Activated CD8-positive, alpha-beta memory T cell treated with anti-CD3 and anti-CD28 coated beads for 24 hours (primary cell): ENCODE data around the gene ICA1L.

Experiments
- DNase-seq: peaks from one replicate; pipeline ENCODE4 v3.0.0-alpha.2; 2020

The ICA1L gene

DNA sequence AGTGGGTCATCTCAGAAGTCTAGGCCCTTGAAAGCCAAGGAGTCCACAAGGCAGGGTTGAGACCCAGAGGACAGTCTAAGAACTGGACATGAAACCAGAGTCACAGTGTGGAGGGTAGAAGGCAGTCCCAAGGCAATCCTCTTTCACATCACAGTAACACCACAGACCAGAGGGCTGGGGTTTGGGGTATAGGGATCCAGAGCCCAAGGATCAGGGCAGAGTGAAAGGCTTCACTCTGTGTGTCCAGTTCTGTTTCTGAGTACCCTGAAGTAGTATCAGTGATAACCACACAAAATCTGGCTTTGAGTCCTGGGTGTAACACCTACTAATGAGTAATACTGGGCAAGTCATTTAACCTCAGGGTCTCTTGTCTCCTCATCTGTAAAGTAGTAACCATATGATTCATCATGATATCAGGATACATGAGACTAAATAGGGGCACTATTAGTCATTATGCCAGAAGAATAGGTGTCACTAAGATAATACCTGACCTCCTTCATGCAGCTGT, 91.0 kb downstream of the ICA1L start:
- no peak for DNase-seq

DNA sequence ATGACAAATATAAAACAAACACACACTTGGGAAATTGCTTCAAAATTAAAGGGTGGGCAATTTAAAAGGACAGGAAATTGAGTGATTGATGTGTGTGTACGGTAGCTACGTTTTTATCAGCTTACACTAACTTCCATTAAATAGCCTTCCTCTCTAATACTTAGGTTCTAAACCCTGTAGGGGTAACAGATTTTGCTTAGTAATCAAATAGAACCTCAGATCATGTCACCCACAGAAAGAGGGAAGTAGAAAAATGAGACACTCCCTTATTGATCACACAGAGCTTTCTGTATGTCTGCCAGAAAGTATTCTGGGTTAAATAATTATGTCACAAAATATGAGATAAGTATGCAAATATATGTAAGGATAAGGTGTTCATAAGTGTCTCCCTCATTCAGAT, 93.3 kb downstream of the ICA1L start:
- no peak for DNase-seq

DNA sequence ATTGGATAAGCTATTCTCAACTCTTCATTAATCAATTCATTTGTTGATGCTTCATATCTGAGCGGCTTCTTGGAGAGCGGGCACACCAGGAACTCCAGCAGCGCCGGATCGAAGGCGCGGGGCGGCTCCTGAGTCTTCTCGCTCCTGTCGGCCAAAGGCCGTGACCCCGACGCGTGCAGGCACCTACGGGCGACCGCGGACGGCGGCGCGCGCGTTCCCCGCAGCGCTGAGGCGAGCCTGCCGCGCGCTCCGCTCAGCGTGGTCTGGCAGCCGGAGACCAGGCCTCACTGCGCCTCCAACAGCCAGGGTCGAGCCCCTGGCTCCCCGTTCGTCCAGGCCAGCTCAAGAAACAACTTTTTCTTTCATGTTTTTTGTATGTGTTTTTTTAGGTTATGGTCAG, 97.5 kb downstream of the ICA1L start:
- no peak for DNase-seq

DNA sequence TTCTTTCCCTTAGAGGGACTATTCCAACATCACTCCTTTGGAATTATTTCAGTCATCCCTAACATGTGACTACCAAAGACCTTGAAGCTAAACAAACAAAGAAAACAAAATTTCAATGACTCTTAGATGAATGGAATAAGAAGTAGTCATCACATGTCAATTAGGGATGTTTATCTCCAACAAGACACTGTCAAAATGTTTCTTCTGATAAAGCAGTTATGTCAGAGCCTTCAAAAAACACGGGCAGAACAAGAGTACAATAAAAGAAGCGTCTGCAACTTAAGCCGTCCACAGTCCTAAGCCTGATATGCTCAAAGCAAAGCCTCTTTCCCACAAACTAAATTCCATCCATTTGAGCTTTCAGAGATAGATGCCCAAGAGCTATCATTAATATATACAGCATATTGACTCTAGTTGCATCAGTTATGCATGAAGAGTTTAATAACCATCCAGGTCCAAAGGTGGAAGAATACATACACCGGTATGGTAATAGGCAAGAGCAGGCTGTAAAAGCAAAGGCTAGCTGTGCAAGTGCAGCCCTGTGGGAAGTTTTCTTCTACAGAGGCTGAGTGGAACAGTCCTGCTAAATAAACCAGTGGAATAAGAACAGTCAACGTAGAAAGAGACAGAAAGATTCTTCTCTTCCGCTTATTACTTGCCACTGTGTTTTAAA, 98.1 kb downstream of the ICA1L start:
- no peak for DNase-seq

- DNase-seq: no peak
Measured at GRCh38 chr2:202771741-202772460, 99.7 kb downstream of the ICA1L start.

GRCh38 chr2:202771336-202771735, 100.2 kb downstream of the ICA1L start:
- no peak for DNase-seq

DNA sequence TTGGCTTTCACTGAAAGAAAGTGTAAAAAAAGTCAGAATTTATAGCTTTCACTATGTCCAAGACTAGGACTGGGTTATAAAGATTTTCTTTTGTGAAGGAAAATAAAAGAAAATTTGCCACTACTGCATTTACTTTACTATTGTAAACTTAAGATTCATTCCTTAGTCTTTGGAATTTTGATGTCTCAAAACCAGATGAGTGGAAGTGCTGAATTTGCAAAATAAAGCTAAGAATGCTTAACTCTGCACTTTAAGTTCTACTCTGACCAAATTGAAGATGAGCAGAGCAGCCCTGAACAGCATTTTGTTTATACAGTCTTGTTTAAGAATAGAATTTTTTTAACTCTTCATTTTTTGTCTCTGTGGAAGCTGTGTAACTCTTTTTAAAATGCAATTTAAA, 102.4 kb downstream of the ICA1L start:
- DNase-seq: no peak

DNA sequence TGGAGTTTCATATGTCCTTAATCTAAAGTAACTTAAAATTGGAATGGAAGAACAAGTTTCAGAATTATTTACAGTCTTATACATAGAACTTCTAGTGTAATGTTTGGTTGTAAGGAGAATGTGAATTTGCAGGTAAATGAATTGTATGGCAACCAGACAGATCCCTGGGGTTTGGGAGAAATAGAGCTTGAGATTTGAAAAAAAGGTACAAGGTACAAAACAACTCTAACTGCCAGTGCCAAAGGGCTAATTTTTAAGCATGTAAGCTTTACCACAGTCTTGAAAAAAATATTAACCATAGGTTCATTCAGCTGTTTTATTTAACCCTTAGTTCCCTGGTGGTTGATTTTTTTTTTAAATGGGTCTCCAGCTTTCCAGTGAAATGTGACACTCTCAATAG, 103.3 kb downstream of the ICA1L start:
- no peak for DNase-seq

GRCh38 chr2:202765436-202765835, 106.1 kb downstream of the ICA1L start:
- no peak for DNase-seq

DNA sequence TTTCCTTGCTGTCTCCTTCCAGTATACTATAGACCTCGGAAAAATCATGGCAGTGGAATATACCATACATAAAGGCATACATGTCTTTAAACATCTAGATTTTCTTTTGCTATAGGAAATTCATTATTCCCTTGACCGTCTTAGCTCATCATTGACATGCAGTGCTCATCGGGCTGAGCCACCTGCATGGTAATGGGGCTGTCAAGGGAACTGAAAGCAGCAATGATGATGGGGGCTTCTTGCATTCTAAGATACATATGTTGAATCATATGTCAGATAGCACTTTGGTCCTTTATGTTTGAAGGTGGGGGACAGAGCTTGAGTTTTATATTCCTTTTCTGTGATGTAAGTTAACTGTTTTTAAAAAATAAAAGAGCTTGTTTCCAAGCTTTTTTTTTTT, 106.6 kb downstream of the ICA1L start:
- DNase-seq: no peak

GRCh38 chr2:202763916-202764315, 107.7 kb downstream of the ICA1L start:
- no peak for DNase-seq

DNA sequence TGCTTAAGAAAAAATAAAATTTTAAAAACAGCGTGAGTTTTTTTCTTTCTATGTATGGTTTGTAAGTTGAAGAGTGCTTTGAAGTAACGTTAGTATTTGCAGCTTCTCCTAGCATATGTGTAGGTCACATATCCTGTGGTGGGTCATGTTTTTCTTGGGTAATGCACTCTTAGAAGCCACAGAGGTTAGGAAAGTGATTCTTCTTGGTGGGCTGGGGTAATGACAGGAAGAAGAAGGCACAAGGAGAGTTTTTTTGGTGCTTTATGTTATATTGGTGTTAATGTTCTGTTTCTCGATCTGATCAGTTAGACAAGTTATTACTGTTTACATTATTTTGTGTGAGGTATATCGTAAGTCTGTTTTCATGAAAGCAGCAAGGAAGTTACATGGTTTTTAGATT, 109.0 kb downstream of the ICA1L start:
- DNase-seq: no peak

GRCh38 chr2:202760848-202761247, 110.7 kb downstream of the ICA1L start:
- DNase-seq: no peak

GRCh38 chr2:202758604-202759003, 113.0 kb downstream of the ICA1L start:
- DNase-seq: no peak

DNA sequence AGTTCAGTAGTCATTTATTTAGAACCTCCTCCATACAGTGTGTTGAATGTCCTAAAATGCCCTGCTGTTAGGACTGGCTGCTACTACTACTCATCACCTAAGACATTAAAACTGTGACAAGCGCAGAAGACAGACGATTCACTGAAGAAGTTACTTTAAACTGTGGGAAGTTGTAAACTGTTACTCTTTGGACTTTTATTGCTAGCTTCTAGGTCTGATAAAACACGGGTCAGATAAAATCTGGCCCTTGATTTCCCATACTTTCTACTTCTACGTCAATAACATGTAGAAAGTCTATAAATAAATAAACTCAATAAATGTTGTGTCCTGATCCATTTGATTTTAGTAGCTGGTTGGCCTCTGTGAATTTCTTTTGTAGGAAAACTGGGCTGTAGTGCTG, 113.4 kb downstream of the ICA1L start:
- no peak for DNase-seq

GRCh38 chr2:202757339-202757738, 114.2 kb downstream of the ICA1L start:
- DNase-seq: no peak

DNA sequence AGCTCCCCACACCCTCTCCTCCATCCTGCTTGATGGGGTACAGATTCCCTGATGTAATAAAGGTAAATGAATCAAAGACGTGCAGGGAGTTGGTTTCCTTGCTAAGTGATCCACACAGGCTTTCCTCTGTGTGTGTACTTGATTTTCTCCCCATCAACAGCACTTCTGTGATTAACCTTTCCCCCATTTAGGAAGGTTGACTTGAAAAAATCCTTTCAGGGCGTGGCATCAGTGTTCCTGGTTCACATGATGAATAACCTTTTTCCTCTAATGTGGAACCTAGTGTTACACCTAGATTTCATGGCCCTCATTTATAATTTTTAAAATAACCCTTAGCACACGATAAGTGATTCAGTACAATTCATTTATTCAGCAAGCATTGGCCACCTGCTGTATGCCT, 115.0 kb downstream of the ICA1L start:
- no peak for DNase-seq

DNA sequence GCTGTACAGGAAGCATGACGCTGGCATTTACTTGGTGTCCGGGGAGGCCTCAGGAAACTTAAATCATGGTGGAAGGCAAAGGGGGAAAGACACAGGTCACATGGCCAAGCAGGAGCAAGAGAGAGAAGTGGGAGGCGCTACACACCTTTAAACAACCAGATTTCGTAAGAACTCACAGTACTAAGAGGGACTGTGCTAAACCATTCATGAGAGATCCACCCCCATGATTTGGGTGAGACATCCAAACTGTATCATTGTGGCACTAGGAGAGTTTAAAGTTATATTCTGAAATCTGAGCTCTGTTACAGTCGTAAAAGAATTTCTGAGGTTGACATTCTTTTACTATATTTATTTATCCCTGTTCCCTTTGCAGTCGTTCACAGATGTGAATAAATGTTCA, 116.6 kb downstream of the ICA1L start:
- DNase-seq: no peak

DNA sequence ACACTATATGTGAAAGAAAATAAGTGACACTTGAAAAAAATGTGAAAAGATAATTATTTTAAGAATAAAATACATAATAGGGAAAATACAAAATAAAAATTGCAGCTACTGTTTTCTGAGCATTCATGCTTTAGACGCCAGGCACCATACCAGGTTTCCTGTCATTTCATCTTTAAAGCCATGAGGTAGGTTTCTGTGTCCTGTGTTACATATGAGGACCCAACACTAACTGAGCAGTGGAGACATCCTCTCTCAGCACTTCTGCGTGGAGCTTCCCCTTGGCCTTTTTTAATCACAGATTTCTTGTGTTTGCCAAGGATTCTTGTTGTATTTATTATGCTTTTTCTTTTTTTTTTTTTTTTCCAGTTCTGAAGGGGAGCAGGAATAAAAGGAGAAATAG, 119.5 kb downstream of the ICA1L start:
- DNase-seq: no peak

GRCh38 chr2:202750763-202751427, 120.7 kb downstream of the ICA1L start:
- no peak for DNase-seq

DNA sequence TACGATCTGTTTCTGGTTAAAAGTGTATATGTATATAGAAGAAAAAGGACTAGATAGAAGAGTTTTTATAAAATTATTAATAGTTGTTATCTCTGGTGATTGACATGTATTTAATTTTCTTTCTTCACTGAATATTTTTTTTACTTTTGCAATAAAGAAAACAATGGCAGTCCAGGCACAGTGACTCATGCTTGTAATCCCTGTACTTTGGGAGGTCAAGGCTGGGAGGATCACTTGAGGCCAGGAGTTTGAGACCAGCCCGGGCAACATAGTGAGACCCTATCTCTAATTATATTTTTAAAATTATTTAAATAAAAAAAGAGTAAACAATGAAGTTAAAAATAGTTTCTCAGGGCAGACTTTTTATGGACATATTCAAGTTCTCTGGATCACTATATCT, 122.1 kb downstream of the ICA1L start:
- no peak for DNase-seq

DNA sequence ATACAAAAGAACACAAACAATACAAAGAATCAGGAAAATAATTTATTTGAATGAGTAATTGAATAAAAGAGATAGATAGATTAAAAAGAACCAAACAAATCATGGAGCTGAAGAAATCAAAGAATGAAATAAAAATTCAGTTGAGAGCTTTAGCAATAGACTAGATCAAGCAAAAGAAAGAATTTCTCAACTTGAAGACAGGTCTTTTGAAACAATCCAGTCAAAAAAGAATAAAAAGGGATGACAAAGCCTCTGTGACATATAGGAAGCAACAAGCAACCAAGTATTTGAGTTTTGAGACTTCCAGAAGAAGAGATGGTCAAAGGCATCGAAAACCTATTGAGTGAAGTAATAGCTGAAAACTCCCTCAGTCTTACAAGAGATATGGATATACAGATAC, 128.0 kb downstream of the ICA1L start:
- DNase-seq: no peak

DNA sequence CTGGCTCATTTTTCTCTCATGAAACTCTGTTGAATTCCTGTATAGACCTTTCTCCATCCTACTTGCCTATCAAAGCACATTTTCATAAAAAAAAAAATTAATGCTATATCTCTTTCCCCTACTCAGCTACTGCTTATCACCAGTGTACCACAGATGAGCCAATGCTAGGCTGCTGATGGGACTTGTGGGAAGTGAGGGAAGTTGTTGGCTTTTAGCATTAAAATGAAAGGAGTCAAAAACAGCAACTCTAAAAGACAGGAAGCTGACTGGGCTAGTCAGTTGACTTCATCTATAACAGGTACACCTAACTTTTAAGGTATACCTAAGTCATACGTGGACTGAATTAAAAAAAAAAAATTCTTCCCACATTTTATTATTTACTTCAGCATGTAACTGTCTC, 134.7 kb downstream of the ICA1L start:
- no peak for DNase-seq

DNA sequence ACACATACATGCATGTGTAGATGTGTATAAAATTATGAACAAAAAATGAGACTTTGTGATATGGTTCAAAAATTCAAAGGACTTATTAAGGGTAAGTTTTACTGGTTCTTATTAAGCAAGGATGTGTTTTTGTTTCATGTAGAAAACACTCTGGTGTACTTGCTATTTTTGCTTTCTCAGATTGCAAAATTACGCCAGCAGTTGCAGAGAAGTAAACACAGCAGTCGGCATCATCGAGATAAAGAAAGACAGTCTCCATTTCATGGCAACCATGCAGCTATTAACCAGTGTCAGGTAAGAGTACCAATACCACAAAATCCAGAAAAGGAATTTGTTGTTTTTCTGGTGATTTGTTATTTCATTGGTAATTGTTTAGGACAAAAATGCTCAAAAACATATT, 145.5 kb downstream of the ICA1L start:
- no peak for DNase-seq
